GM18870 (cell line): ENCODE results near the gene CUX1.
"Not testable (repeated sequence)": the region's sequence is repeated elsewhere in the genome, so short reads cannot be mapped to it uniquely, and the experiment has no call there.

ENCODE experiments used
- ATAC-seq: cut with Tn5 transposase; IDR thresholded peaks from one replicate; pipeline ENCODE4 v1.9.1; 2021; ENCODE audit warnings: moderate library complexity; ENCODE audit not compliant: unreplicated experiment

The CUX1 gene

GRCh38 chr7:101998906-101999240 is 181.4 kb downstream of the CUX1 start:
- ATAC-seq: no peak

- no peak for ATAC-seq
Measured at GRCh38 chr7:101999393-101999792, 182.0 kb downstream of the CUX1 start.

DNA sequence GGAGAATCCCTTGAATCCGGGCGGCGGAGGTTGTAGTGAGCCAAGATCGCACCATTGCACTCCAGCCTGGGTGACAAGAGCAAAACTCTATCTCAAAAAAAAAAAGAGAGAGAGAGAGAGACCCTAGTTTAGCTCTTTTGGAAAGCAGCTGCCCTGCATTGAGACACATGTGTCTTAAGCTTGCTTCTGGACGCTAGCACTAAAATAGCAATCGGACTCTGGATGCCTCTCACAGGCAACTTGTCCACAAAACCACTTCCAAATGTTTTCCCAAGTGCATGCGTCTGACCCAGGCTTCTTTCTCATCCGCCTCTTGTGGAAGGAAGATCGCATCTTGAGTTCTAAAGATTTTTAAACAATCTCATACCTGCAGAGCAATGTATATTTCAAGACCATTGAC is 182.7 kb downstream of the CUX1 start:
- no peak for ATAC-seq

DNA sequence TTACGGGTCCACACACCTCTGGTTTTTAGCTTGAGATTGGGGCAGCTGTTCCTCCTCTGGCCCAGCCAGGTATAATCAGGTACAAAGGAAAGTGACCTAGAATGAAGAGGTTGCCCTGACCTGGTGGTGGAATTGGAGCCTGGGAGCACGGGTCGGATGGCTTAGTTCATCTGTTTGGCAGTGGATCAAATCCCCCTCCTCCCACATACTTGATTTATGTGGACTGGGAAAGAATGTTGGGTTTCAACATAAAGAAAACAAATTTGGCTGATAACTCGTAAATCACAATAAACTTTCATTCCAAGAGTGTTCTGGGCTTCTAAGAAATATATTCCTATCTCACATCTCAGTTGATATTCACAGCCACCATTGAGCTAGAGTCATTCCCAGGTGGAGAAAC is 186.8 kb downstream of the CUX1 start:
- no peak for ATAC-seq

DNA sequence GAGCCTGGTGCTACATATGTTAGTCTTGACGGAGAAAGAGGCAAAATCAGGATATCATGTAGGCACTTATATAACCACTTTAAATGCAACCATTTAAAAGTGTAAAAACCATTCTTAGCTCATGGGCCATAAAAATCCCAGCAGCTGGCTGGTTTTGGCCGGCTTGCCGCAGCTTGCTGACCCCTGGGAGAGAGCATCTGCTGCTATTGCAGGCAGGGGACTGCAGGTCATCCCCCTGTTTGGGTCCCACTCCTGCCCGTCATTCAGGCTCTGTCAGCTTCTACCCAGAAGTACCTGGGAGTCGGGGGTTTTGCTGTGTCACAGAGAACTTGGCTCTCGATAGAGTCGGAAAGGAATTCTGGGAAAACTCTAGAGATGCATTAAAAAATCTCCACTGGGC is 187.4 kb downstream of the CUX1 start:
- ATAC-seq: no peak

DNA sequence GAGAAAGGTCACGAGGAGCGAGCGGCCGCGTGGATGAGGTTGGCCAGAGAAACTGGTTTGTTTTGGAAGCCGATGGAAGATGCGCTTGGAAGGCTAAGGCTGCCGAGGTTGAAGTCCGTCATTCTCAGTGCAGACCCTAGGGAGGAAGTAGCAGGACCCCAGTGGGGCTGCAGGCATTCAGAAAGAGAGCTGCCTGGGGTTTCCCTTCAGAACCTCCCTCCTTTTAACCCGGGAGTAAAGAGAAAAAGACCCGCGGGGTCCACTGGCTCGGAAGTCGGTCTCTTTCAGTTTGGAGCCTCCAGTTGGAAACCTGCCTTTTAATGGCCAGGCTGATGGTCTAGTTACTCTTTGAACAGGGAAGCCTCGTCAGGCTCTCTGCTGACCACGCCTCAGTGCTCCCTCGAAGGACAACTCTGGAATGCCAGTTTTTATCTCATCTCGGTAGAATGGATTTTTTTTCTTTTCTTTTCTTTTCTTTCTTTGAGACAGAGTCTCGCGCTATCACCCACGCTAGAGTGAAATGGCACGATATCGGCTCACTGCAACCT is 188.6 kb downstream of the CUX1 start:
- no peak for ATAC-seq

DNA sequence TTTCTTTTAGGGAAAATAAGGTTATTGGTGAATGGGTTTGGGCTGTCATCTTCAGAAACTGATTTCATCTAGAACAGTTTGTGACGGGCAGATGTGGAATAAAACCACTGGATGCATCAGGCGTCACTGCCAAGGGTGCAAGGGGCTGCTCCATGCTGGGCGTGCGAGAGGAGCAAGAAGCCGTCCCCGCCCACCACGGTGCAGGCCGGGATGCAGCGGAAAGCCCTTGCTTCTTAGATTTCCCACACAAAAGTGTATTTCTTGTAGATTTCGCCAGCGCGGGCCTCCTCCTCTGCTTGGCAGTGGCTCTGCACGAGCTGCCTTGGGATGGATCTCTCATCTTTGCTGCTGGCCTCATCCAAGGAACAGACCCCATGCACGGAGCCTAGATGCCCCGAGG is 189.3 kb downstream of the CUX1 start:
- ATAC-seq: no peak

DNA sequence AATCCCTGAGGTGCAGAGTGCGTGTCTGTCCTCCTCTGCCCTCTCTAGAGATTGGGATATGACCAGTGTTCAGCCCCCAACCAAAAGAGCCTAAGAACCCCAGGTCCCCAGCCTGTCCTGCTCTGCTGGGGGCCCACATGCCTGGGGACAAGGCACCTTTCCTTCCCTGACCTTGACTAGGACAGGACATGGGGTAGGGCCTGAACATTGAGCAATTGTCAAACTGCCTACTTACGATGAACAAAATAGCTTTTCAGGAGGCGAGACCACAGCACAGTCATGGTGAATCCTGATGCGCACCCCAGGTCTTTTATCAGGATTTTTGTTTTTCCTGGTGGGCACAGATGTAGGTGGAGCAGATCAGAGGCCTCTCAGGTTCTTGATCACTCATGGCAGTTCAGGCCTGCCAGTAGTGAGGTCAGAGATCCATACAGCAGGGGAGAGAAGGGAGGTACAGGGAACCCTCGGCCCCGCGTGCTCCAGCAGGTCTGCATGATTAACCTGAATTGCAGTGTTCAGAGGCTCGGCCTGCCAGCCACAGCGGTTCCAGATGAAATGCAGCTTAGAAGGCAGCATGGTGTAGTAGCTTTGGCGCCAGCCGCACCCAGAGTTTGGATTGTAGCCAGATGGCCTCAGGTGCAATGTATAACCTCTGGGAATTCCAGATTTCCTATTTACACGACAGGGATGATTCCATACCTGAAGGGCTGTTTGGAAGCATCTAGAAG is 191.3 kb downstream of the CUX1 start:
- ATAC-seq: no peak

GRCh38 chr7:102009628-102010027 is 192.2 kb downstream of the CUX1 start:
- no peak for ATAC-seq

GRCh38 chr7:102012112-102012830 is 194.8 kb downstream of the CUX1 start:
- ATAC-seq: not testable (repeated sequence)

- no peak for ATAC-seq
Measured at GRCh38 chr7:102012941-102013461, 195.6 kb downstream of the CUX1 start.

DNA sequence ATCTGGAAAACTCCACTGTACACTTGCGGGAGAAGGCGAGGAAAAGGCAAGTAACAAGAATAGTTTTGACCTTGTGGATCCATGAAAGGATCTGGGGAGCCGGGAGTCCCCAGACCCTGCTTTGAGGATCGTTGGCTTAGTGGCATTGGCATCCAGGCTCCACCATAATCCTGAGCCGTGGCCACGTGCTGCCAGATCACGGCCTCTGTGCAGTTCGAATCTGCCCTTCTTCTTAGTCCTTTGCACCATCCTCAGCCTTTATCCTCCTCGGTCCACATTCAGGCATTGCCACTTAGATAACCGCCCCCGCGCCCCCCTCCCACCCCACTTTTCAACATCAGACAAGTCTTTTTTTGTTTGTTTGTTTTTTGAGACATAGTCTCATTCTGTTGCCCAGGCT is 201.4 kb downstream of the CUX1 start:
- ATAC-seq: no peak

DNA sequence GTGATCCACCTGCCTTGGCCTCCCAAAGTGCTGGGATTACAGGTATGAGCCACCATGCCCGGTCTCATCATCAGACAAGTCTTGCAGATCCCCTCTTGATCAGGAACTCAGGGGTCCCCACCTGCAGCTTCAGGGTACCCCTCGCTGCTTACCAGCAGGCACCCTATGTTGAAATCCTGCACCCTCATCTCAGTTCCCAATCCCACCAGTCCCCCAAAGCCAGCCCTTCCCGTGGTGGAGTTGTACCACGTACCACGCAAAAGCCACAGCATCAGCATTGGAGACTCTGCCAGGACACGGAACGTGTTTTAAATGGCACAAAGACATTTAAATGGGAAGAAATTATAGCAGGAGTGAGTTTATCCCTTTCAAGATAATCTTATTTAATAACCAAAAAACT is 202.0 kb downstream of the CUX1 start:
- no peak for ATAC-seq

DNA sequence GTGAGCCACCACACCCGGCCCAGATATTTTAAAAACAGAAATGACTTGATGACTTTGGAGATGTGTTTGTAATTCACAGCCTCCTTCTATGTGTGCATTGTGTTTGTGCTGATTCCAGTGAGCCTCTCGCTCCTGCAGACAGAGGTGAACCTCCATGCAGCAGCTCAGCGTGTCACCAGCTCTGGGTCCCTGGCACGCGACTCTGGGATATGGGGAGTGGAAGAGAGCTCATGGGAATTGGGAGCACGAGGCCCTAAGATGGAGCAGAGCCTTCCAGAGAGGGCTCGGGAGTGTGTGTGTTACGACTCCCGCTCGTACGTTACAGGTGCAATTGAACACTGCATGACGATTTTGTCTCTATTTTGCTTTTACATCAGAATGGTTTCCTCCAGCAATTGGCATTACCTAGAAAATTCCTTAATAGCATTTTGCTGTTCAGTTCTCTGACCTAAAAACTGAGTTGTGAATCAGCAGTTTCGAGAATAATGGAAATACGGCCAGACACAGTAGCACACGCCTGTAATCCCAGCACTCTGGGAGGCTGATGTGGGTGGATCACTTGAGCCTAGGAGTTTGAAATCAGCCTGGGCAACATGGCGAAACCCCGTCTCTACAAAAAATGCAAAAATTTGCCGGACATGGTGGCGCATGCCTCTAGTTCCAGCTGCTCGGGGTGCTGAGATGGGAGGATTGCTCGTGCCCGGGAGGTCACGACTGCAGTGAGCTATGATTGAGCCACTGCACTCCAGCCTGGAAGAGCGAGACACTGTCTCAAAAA is 204.6 kb downstream of the CUX1 start:
- ATAC-seq: no peak

DNA sequence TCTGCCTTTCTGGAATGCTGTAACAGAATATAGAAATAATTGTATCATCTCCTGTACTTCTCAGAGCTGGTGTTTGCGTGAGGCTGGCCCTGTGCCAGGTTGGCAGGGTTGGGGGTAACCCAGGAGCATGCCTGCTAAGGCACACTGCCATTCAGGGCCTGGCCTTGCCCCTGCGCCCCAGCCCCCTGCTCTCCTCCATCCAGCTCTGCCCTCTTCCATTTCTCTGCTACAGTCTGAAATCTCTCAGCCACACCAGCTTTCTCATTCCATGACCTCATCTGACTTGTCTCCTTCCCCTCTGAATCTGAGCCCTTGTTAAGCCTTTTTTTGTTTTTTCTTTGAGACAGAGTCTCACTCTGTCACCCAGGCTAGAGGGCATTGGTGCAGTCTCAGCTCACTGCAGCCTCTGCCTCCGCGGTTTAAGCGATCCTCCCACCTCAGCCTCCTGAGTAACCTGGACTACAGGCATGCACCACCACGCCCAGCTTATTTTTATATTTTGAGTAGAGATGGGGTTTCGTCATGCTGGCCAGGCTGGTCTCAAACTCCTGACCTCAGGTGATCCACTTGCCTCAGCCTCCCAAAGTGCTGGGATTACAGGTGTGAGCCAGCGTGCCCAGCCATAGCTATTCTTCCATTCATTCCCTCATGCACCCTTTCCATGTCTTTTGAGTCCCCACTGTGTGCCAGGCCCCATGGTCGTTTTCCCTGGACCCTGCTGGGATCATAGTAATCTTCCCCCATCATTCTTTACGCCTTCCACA is 206.8 kb downstream of the CUX1 start:
- ATAC-seq: no peak

DNA sequence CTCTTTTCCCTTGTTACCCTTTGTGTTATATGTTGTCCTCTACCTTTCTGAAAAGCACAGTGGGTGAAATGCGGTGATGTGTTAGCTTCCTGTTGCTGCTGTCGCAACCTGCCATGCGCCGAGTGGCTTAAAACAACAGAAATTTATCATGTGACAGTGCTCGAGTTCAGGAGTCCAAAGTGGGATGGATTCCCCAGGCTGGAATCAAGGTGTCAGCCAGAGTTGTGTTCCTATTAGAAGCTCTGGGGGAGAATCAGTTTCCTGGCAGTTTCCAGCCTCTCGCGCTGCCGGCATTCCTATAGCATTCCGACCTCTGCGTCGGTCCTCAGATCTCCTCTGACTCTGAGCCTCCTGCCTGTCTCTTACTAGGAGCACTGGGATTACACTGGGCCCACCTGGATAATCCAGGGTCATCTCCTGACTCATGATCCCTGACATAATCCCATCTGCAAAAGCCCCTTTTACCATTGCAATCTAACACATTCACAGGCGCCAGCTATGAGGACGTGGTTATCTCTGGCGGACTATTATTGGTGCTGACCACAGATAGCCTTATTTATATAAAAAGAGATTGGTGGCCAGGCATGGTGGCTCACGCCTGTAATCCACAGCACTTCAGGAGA is 207.5 kb downstream of the CUX1 start:
- no peak for ATAC-seq

DNA sequence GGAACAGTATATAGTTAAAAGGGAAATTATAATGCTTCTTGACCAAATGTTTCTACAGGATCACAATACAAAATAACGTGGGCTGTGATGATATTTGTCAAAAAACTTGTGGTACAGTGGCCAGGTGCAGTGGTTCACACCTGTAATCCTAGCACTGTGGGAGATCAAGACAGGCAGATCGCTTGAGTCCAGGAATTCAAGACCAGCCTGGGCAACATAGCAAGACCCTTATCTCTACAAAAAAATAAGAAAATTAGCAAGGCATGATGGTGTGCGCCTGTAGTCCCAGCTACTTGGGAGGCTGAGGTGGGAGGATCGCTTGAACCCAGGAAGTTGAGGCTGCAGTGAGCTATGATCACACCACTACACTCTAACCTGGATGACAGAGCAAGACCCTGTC is 208.4 kb downstream of the CUX1 start:
- not testable (repeated sequence) for ATAC-seq

- no peak for ATAC-seq
Measured at GRCh38 chr7:102028206-102028826, 210.9 kb downstream of the CUX1 start.

GRCh38 chr7:102029616-102030015 is 212.2 kb downstream of the CUX1 start:
- ATAC-seq: no peak

DNA sequence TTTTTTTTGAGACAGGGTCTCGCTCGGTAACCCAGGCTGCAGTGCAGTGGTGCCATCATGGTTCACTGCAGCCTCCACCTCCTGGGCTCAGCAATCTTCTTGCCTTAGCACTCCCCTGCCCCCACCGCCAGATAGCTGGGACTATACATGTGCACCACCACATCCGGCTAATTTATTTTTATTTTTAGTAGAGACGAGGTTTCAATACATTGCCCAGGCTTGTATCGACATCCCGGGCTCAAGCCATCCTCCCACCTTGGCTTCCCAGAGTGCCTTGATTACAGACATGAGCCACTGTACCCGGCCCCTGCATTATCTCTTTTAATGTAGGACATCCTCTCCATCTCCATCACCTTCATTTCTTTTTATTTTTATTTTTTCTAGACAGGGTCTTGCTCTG is 213.3 kb downstream of the CUX1 start:
- no peak for ATAC-seq
